ENCODE data around the gene TREH. TPM values are rescaled to one million over a fixed set of nuclear protein-coding genes. Genes with fewer than 3 reads are reported as not detected.

TREH gene
- polyA plus RNA-seq, 4 donors, result 0.64 to 1.5 (median 1.4) TPM; not detected in 1

GRCh38 chr11:118671254-118671653 is 8.2 kb downstream of the TREH start:
- no peak for DNase-seq (ENCODE audit: low read depth in 4 of 4, low spot score in 3 of 4)

- DNase-seq (ENCODE audit: low read depth in 4 of 4, low spot score in 3 of 4), result no peak
Measured at GRCh38 chr11:118670063-118670462, 9.4 kb downstream of the TREH start.

GRCh38 chr11:118666371-118666770 is 13.1 kb downstream of the TREH start:
- no peak for DNase-seq (ENCODE audit: low read depth in 4 of 4, low spot score in 3 of 4)

GRCh38 chr11:118663902-118664301 is 15.5 kb downstream of the TREH start:
- DNase-seq (ENCODE audit: low read depth in 4 of 4, low spot score in 3 of 4), result no peak

GRCh38 chr11:118663381-118663780 is 16.1 kb downstream of the TREH start:
- no peak for DNase-seq (ENCODE audit: low read depth in 4 of 4, low spot score in 3 of 4)

GRCh38 chr11:118662401-118663271 is 16.8 kb downstream of the TREH start:
- DNase-seq (ENCODE audit: low read depth in 4 of 4, low spot score in 3 of 4), result no peak

- DNase-seq (ENCODE audit: low read depth in 4 of 4, low spot score in 3 of 4), result no peak
Measured at GRCh38 chr11:118661425-118662301, 17.8 kb downstream of the TREH start.

- no peak for DNase-seq (ENCODE audit: low read depth in 4 of 4, low spot score in 3 of 4)
Measured at GRCh38 chr11:118660681-118661424, 18.6 kb downstream of the TREH start.

GRCh38 chr11:118659953-118660680 is 19.3 kb downstream of the TREH start:
- no peak for DNase-seq (ENCODE audit: low read depth in 4 of 4, low spot score in 3 of 4)

- peak; percentile 58 to 76 (median 66) for DNase-seq (ENCODE audit: low read depth in 4 of 4, low spot score in 3 of 4)
Measured at GRCh38 chr11:118659314-118659952, 20.0 kb downstream of the TREH start.

GRCh38 chr11:118658429-118659313 is 20.8 kb downstream of the TREH start:
- DNase-seq (ENCODE audit: low read depth in 4 of 4, low spot score in 3 of 4), result no peak

GRCh38 chr11:118657709-118658428 is 21.6 kb downstream of the TREH start:
- no peak for DNase-seq (ENCODE audit: low read depth in 4 of 4, low spot score in 3 of 4)

- no peak for DNase-seq (ENCODE audit: low read depth in 4 of 4, low spot score in 3 of 4)
Measured at GRCh38 chr11:118657238-118657637, 22.2 kb downstream of the TREH start.

GRCh38 chr11:118656563-118657165 is 22.8 kb downstream of the TREH start:
- no peak for DNase-seq (ENCODE audit: low read depth in 4 of 4, low spot score in 3 of 4)

- DNase-seq (ENCODE audit: low read depth in 4 of 4, low spot score in 3 of 4), result no peak
Measured at GRCh38 chr11:118655486-118656190, 23.8 kb downstream of the TREH start.

GRCh38 chr11:118653684-118654390 is 25.6 kb downstream of the TREH start:
- no peak for DNase-seq (ENCODE audit: low read depth in 4 of 4, low spot score in 3 of 4)

Measured in left renal pelvis (tissue), 4 donors.